HG02973 (cell line): ENCODE data around the gene GTSE1.
"Not testable (repeated sequence)": the region's sequence is repeated elsewhere in the genome, so short reads cannot be mapped to it uniquely, and the experiment has no call there.

ENCODE experiments used
- ATAC-seq: cut with Tn5 transposase; IDR thresholded peaks from one replicate; pipeline ENCODE4 v1.9.1; 2021; ENCODE audit warnings: moderate library complexity; ENCODE audit not compliant: unreplicated experiment

The GTSE1 gene

GRCh38 chr22:46293577-46294260 lies 3.0 kb upstream of the GTSE1 start:
- ATAC-seq = no peak

GRCh38 chr22:46294784-46295183 lies 1.9 kb upstream of the GTSE1 start:
- ATAC-seq = no peak

GRCh38 chr22:46295277-46295971 lies 1.2 kb upstream of the GTSE1 start:
- no peak for ATAC-seq

- peak; percentile 21 for ATAC-seq
Measured at GRCh38 chr22:46297151-46297812, 612 bp downstream of the GTSE1 start.

GRCh38 chr22:46299101-46299500 lies 2.4 kb downstream of the GTSE1 start:
- ATAC-seq = no peak

- ATAC-seq = no peak
Measured at GRCh38 chr22:46300491-46300890, 3.8 kb downstream of the GTSE1 start.

GRCh38 chr22:46303347-46303965 lies 6.8 kb downstream of the GTSE1 start:
- ATAC-seq = no peak

GRCh38 chr22:46308283-46308988 lies 11.8 kb downstream of the GTSE1 start:
- no peak for ATAC-seq

- no peak for ATAC-seq
Measured at GRCh38 chr22:46309526-46310085, 12.9 kb downstream of the GTSE1 start.

GRCh38 chr22:46312056-46312455 lies 15.4 kb downstream of the GTSE1 start:
- ATAC-seq = no peak

- not testable (repeated sequence) for ATAC-seq
Measured at GRCh38 chr22:46312848-46313247, 16.2 kb downstream of the GTSE1 start.

GRCh38 chr22:46315976-46316375 lies 19.3 kb downstream of the GTSE1 start:
- ATAC-seq = no peak

- ATAC-seq = no peak
Measured at GRCh38 chr22:46317646-46318045, 21.0 kb downstream of the GTSE1 start.

- ATAC-seq = no peak
Measured at GRCh38 chr22:46318576-46318975, 21.9 kb downstream of the GTSE1 start.

- no peak for ATAC-seq
Measured at GRCh38 chr22:46319319-46319718, 22.6 kb downstream of the GTSE1 start.

- ATAC-seq = no peak
Measured at GRCh38 chr22:46320166-46320710, 23.6 kb downstream of the GTSE1 start.

GRCh38 chr22:46320716-46321386 lies 24.2 kb downstream of the GTSE1 start:
- no peak for ATAC-seq

- no peak for ATAC-seq
Measured at GRCh38 chr22:46322711-46323110, 26.0 kb downstream of the GTSE1 start.

- ATAC-seq = no peak
Measured at GRCh38 chr22:46323162-46323561, 26.5 kb downstream of the GTSE1 start.
